Mucosa of gallbladder (tissue), 1 donor: ENCODE data around the gene NFKB1. TPM values are rescaled to one million over a fixed set of nuclear protein-coding genes. Genes with fewer than 3 reads are reported as not detected.

Experiments
- DNase-seq: peaks from one replicate; pipeline ENCODE4 v3.0.0-alpha.2; 2020; ENCODE audit warnings: low spot score
- total RNA-seq: library from RNA; stranded (reverse); gene quantifications from one replicate; pipeline ENCODE4 v1.2.1, GENCODE V29; 2021
- donor health status: DM: no; HTN: no; CAD: no.

The NFKB1 gene
- total RNA-seq, 1 donor from 2014 or later: 36.9 TPM

- no peak for DNase-seq
Measured at GRCh38 chr4:102500352-102500695, 835 bp upstream of the NFKB1 start.

- no peak for DNase-seq
Measured at GRCh38 chr4:102501447-102501696, 213 bp downstream of the NFKB1 start.

GRCh38 chr4:102502543-102502818 is 1.3 kb downstream of the NFKB1 start:
- DNase-seq: no peak

GRCh38 chr4:102503301-102503746 is 2.2 kb downstream of the NFKB1 start:
- DNase-seq: no peak

GRCh38 chr4:102503831-102504786 is 3.0 kb downstream of the NFKB1 start:
- no peak for DNase-seq

GRCh38 chr4:102504941-102505340 is 3.8 kb downstream of the NFKB1 start:
- no peak for DNase-seq

GRCh38 chr4:102505708-102506107 is 4.5 kb downstream of the NFKB1 start:
- no peak for DNase-seq

- no peak for DNase-seq
Measured at GRCh38 chr4:102506523-102506922, 5.4 kb downstream of the NFKB1 start.

- no peak for DNase-seq
Measured at GRCh38 chr4:102511830-102512605, 10.9 kb downstream of the NFKB1 start.

- DNase-seq: no peak
Measured at GRCh38 chr4:102514298-102514964, 13.3 kb downstream of the NFKB1 start.

GRCh38 chr4:102517753-102518152 is 16.6 kb downstream of the NFKB1 start:
- no peak for DNase-seq

GRCh38 chr4:102518703-102519131 is 17.6 kb downstream of the NFKB1 start:
- no peak for DNase-seq

- DNase-seq: no peak
Measured at GRCh38 chr4:102519925-102520324, 18.8 kb downstream of the NFKB1 start.

- no peak for DNase-seq
Measured at GRCh38 chr4:102521570-102521969, 20.4 kb downstream of the NFKB1 start.

- no peak for DNase-seq
Measured at GRCh38 chr4:102522031-102522440, 20.9 kb downstream of the NFKB1 start.

GRCh38 chr4:102524691-102525090 is 23.5 kb downstream of the NFKB1 start:
- no peak for DNase-seq

- no peak for DNase-seq
Measured at GRCh38 chr4:102525097-102525496, 23.9 kb downstream of the NFKB1 start.

- DNase-seq: no peak
Measured at GRCh38 chr4:102525504-102525903, 24.3 kb downstream of the NFKB1 start.

GRCh38 chr4:102526532-102526931 is 25.4 kb downstream of the NFKB1 start:
- no peak for DNase-seq

- no peak for DNase-seq
Measured at GRCh38 chr4:102527695-102528283, 26.6 kb downstream of the NFKB1 start.

- DNase-seq: no peak
Measured at GRCh38 chr4:102529977-102530376, 28.8 kb downstream of the NFKB1 start.

GRCh38 chr4:102530986-102531385 is 29.8 kb downstream of the NFKB1 start:
- DNase-seq: no peak
